Measurements from ENCODE around the gene HEXIM2. TPM values are rescaled to one million over a fixed set of nuclear protein-coding genes. Genes with fewer than 3 reads are reported as not detected.

HEXIM2 gene
- polyA plus RNA-seq, 1 donor (not counting 4 experiments of a cell fraction or from before 2014, with no cell fraction given): 2.3 TPM

DNA sequence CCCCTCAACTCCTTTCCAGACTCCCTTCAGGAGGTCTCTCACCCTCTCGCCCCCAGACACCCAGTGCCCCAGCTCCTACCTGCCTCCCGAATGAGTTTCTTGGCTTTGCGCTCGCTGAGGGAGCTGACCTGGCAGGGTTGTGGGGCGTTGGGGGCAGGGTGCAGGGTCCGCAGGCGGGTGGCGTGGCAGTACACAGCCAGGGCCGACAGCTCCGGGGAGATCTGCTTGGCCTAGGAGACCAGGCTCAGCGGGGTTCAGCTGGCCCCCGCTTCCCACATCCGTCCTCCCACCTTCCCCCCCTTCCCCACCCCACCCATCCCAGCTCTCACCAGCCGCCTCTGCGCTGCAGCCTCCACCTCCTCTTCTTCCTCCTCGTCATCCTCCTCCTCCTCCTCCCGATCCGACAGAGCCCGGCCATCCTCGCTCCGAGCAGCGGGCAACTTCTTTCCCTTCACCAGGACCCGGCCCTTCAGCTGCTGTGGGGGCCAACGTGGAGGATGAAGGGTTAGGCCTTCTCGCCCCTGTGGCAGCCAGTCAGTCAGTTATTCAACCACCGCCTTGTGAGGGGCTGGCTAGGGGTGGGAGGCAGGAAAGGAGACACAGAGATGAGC, 46.6 kb upstream of the HEXIM2 start:
- Histone ChIP-seq H3K4me1 (ENCODE audit: control insufficient read depth, extremely low read depth, insufficient read depth, low read length) (no peaks in the 10 kb centered on the region), H3K9ac (ENCODE audit: control insufficient read depth, extremely low read depth, insufficient read depth, low read length) (no peak overlapping the region), H4K20me1 (ENCODE audit: control insufficient read depth, extremely low read depth, insufficient read depth, low read length) (no peaks in the 10 kb centered on the region), H3K36me3 (ENCODE audit: control insufficient read depth in 2 of 2, extremely low read depth in 1 of 2, insufficient read depth in 2 of 2, low read length in 2 of 2) (peaks cover 15 to 33% of the 10 kb centered on the region in 2 experiments), H3K79me2 (ENCODE audit: control insufficient read depth, insufficient read depth, low read length) (no peaks in the 10 kb centered on the region), H3K9me1 (ENCODE audit: control insufficient read depth, extremely low read depth, insufficient read depth, low read length) (no peaks in the 10 kb centered on the region), H3K27me3 (ENCODE audit: control insufficient read depth, extremely low read depth, insufficient read depth, low read length) (no peaks in the 10 kb centered on the region), H3K4me2 (ENCODE audit: control insufficient read depth, extremely low read depth, insufficient read depth, low read depth, low read length) (no peak overlapping the region), H3K9me3 (ENCODE audit: control insufficient read depth, low read depth, low read length) (no peaks in the 10 kb centered on the region), H2AFZ (ENCODE audit: control insufficient read depth, low read length) (no peak overlapping the region), H3K4me3 (ENCODE audit: control insufficient read depth in 2 of 3, extremely low read depth in 1 of 3, insufficient read depth in 2 of 3, low read depth in 1 of 3, low read length in 3 of 3) (no peak overlapping the region), H3K27ac (ENCODE audit: control insufficient read depth, insufficient read depth, low read length) (no peak overlapping the region)
- no peak for FAIRE-seq
- TF ChIP-seq EZH2 (IDR thresholded peaks at IDR 0.05; ENCODE audit: low read length): no peak
- TF ChIP-seq, protein P1, sequence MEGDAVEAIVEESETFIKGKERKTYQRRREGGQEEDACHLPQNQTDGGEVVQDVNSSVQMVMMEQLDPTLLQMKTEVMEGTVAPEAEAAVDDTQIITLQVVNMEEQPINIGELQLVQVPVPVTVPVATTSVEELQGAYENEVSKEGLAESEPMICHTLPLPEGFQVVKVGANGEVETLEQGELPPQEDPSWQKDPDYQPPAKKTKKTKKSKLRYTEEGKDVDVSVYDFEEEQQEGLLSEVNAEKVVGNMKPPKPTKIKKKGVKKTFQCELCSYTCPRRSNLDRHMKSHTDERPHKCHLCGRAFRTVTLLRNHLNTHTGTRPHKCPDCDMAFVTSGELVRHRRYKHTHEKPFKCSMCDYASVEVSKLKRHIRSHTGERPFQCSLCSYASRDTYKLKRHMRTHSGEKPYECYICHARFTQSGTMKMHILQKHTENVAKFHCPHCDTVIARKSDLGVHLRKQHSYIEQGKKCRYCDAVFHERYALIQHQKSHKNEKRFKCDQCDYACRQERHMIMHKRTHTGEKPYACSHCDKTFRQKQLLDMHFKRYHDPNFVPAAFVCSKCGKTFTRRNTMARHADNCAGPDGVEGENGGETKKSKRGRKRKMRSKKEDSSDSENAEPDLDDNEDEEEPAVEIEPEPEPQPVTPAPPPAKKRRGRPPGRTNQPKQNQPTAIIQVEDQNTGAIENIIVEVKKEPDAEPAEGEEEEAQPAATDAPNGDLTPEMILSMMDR (optimal IDR thresholded peaks at IDR 0.05 in 1 of 3, IDR thresholded peaks at IDR 0.05 in 1 of 3, conservative IDR thresholded peaks at IDR 0.05 in 1 of 3; ENCODE audit: extremely low read depth in 1 of 3, insufficient read depth in 2 of 3, low read length in 3 of 3): no peak
- dilution Hi-C loops (cut with MboI; ENCODE audit: extremely low pct_ligation_motif_present, low sequenced_read_pairs): no loop called here
- no peak for DNase-seq (ENCODE audit: low read depth, low spot score)

- Histone ChIP-seq H3K27me3 (ENCODE audit: control insufficient read depth, extremely low read depth, insufficient read depth, low read length) (no peaks in the 10 kb centered on the region), H4K20me1 (ENCODE audit: control insufficient read depth, extremely low read depth, insufficient read depth, low read length) (no peaks in the 10 kb centered on the region), H2AFZ (ENCODE audit: control insufficient read depth, low read length) (no peak overlapping the region), H3K4me3 (ENCODE audit: control insufficient read depth in 2 of 3, extremely low read depth in 1 of 3, insufficient read depth in 2 of 3, low read depth in 1 of 3, low read length in 3 of 3) (no peak overlapping the region), H3K4me2 (ENCODE audit: control insufficient read depth, extremely low read depth, insufficient read depth, low read depth, low read length) (no peak overlapping the region), H3K79me2 (ENCODE audit: control insufficient read depth, insufficient read depth, low read length) (no peaks in the 10 kb centered on the region), H3K9me3 (ENCODE audit: control insufficient read depth, low read depth, low read length) (no peaks in the 10 kb centered on the region), H3K27ac (ENCODE audit: control insufficient read depth, insufficient read depth, low read length) (no peak overlapping the region), H3K9ac (ENCODE audit: control insufficient read depth, extremely low read depth, insufficient read depth, low read length) (no peak overlapping the region), H3K36me3 (ENCODE audit: control insufficient read depth in 2 of 2, extremely low read depth in 1 of 2, insufficient read depth in 2 of 2, low read length in 2 of 2) (peaks cover 15 to 32% of the 10 kb centered on the region in 2 experiments), H3K9me1 (ENCODE audit: control insufficient read depth, extremely low read depth, insufficient read depth, low read length) (no peaks in the 10 kb centered on the region), H3K4me1 (ENCODE audit: control insufficient read depth, extremely low read depth, insufficient read depth, low read length) (no peaks in the 10 kb centered on the region)
- dilution Hi-C loops (cut with MboI; ENCODE audit: extremely low pct_ligation_motif_present, low sequenced_read_pairs): no loop called here
- TF ChIP-seq EZH2 (IDR thresholded peaks at IDR 0.05; ENCODE audit: low read length): no peak
- TF ChIP-seq, protein P1 (optimal IDR thresholded peaks at IDR 0.05 in 1 of 3, IDR thresholded peaks at IDR 0.05 in 1 of 3, conservative IDR thresholded peaks at IDR 0.05 in 1 of 3; ENCODE audit: extremely low read depth in 1 of 3, insufficient read depth in 2 of 3, low read length in 3 of 3): no peak
- FAIRE-seq: no peak
- DNase-seq (ENCODE audit: low read depth, low spot score): no peak
These were observed 45.8 kb upstream of the HEXIM2 start for GRCh38 chr17:45115871-45116270.
